Panc1 (cell line): Measurements from ENCODE around the gene FARP1. TPM values are rescaled to one million over a fixed set of nuclear protein-coding genes. Genes with fewer than 3 reads are reported as not detected.

Experiments
- ATAC-seq: fragments of 200-7000 bp; cut with Tn5 transposase; 2 replicates; pipeline ENCODE4 v1.9.1; 2020; ENCODE audit warnings: mild to moderate bottlenecking, moderate library complexity
- BruUV-seq: library from RNA; stranded (reverse); fragments of 400-500 nt; replicated peaks from 2 replicates; lab custom pipeline; 2021; lab: Mats Ljungman, UMichigan
- CTCF ChIA-PET: fragments of 300-600 bp; sonication (Branson Sonifier 250); formaldehyde crosslinking; loops from one replicate; lab custom pipeline; 2022; ENCODE audit warnings: antibody characterized with exemption; lab: Charles Lee
- POLR2A ChIA-PET: fragments of 300-600 bp; sonication (Branson Sonifier 250); formaldehyde crosslinking; loops from one replicate; lab custom pipeline; 2022; ENCODE audit warnings: antibody characterized with exemption; lab: Charles Lee
- DNase-seq: peaks from one replicate; pipeline ENCODE4 v3.0.0-alpha.2; 2010; ENCODE audit warnings: low read depth, low spot score
- H3K27ac ChIP-seq: 2 replicates; pipeline ENCODE4 v1.5.1; 2011; ENCODE audit warnings: mild to moderate bottlenecking, low read length, inconsistent platforms
- H3K27me3 ChIP-seq: fragments of 200-500 bp; sonication (Bioruptor generic); 2 replicates; pipeline ENCODE4 v1.6.0; 2014; ENCODE audit warnings: low read length, inconsistent platforms; ENCODE audit not compliant: control insufficient read depth, insufficient read depth
- H3K36me3 ChIP-seq: fragments of 200-500 bp; sonication (Bioruptor generic); 2 replicates; pipeline ENCODE4 v1.5.1; 2014; ENCODE audit warnings: inconsistent platforms, mild to moderate bottlenecking, low read length, moderate library complexity; ENCODE audit not compliant: control insufficient read depth, insufficient read depth
- H3K4me1 ChIP-seq: 2 replicates; pipeline ENCODE4 v1.5.1; 2011; ENCODE audit warnings: inconsistent platforms, mild to moderate bottlenecking, low read length, moderate library complexity; ENCODE audit not compliant: control insufficient read depth, insufficient read depth
- H3K4me3 ChIP-seq, 2 experiments: 2 replicates each; pipeline ENCODE4 v1.5.1; 2011 to 2012; ENCODE audit warnings: low read depth in 2 of 2, low read length in 2 of 2, mild to moderate bottlenecking in 2 of 2, inconsistent platforms in 1 of 2, moderate library complexity in 1 of 2
- H3K9me3 ChIP-seq: fragments of 200-500 bp; sonication (Bioruptor generic); 2 replicates; pipeline ENCODE4 v1.5.1; 2014; ENCODE audit warnings: low read depth, mild to moderate bottlenecking, inconsistent platforms, low read length, moderate library complexity; ENCODE audit not compliant: control insufficient read depth, insufficient read depth
- POLR2AphosphoS5 ChIP-seq: IDR thresholded peaks from 2 replicates; pipeline ENCODE4 v1.6.1; 2012; ENCODE audit warnings: mild to moderate bottlenecking, low read depth, low read length, moderate library complexity
- SIN3A ChIP-seq: IDR thresholded peaks from 2 replicates; pipeline ENCODE4 v1.6.1; 2012; ENCODE audit warnings: low read depth, mild to moderate bottlenecking, low read length, moderate library complexity, borderline replicate concordance; ENCODE audit not compliant: insufficient read depth
- TCF7L2 ChIP-seq: IDR thresholded peaks from 2 replicates; pipeline ENCODE4 v1.6.1; 2011; ENCODE audit warnings: mild to moderate bottlenecking, low read depth, low read length, inconsistent platforms
- in situ Hi-C: cut with HindIII; loops from 2 replicates; pipeline ENCODE4 v1.10.0; 2016; ENCODE audit warnings: low sequenced_read_pairs, low pct_unique_long_range_greater_than_20kb
- intact Hi-C: fragments of 100-400 bp; cut with micrococcal nuclease; formaldehyde crosslinking; loops from one replicate; pipeline ENCODE4 v1.10.0; 2022; ENCODE audit not compliant: unreplicated experiment
- total RNA-seq: library from RNA; stranded (reverse); gene quantifications from one replicate; pipeline ENCODE4 v1.2.1, GENCODE V29; 2021; ENCODE audit not compliant: unreplicated experiment
- TF ChIP-seq, protein P1 (sequence below), 2 experiments: IDR thresholded peaks; 2 replicates each; pipeline ENCODE4 v1.6.1; 2011 to 2012; ENCODE audit warnings: low read depth in 2 of 2, control low read depth in 1 of 2, low read length in 1 of 2, mild to moderate bottlenecking in 1 of 2, moderate library complexity in 1 of 2; ENCODE audit not compliant: insufficient read depth in 1 of 2
- TF ChIP-seq, protein P2 (sequence below): fragments of 450-650 bp; IDR thresholded peaks from 2 replicates; pipeline ENCODE4 v1.5.1; 2017; ENCODE audit warnings: mild to moderate bottlenecking

Gene FARP1
- total RNA-seq, 1 experiment from 2014 or later: 61.9 TPM

DNA sequence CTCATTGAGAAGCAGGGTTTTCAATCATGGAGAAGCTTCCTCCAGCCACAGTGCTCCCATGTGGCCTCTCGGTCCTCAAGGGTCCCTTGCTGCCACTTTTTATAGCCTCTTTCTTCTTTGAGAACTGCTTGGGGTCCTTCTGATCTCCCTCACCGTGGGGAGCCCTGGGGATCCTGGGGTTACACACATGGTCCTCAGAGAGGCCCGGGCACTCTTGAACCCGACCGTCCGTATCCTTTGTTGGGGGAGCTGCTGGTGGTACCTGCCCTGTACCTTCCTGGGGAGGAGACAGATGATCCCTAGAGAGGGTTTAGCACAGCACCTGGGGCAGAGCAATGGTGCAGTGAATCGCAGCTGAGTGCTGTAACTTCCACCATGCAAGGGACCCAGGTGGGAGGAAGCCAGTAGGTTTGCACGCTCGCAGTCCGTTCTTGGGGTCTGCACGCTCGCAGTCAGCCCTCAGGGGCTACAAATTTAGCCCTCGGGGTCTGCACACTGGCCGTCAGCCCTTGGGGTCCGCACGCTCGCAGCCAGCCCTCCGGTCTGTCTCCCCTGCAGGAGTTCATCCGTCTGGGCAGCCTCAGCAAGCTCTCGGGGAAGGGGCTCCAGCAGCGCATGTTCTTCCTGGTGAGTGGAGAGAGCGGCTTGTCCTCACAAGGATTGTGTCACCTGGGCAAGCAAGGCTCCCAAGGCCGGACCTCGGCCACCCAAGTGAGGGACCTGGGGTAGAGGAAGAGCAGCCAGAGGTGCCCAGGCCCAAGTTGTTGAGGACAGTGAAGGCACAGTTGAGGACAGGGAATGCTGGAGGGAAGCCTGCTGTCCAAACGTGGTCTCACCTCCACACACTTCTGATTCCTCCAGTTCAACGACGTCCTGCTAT is 295.6 kb downstream of the FARP1 start:
- Histone ChIP-seq H3K27ac (no peak overlapping the region), H3K27me3 (no peaks in the 10 kb centered on the region), H3K9me3 (no peaks in the 10 kb centered on the region), H3K4me1 (no peaks in the 10 kb centered on the region), H3K4me3 (no peak overlapping the region), H3K36me3 (no peaks in the 10 kb centered on the region)
- in situ Hi-C loops: no loop called here
- ChIA-PET CTCF (no interaction called here), POLR2A (no interaction called here)
- intact Hi-C loops: loop anchor here (10.0 kb wide), 1 partner anchor 404 kb away; no protein-coding TSS in a partner anchor
- ATAC-seq (no peak), DNase-seq (no peak)
- no TSS peak for BruUV-seq
- TF ChIP-seq TCF7L2 (no peak), POLR2AphosphoS5 (no peak), SIN3A (no peak)
- TF ChIP-seq, protein P1, sequence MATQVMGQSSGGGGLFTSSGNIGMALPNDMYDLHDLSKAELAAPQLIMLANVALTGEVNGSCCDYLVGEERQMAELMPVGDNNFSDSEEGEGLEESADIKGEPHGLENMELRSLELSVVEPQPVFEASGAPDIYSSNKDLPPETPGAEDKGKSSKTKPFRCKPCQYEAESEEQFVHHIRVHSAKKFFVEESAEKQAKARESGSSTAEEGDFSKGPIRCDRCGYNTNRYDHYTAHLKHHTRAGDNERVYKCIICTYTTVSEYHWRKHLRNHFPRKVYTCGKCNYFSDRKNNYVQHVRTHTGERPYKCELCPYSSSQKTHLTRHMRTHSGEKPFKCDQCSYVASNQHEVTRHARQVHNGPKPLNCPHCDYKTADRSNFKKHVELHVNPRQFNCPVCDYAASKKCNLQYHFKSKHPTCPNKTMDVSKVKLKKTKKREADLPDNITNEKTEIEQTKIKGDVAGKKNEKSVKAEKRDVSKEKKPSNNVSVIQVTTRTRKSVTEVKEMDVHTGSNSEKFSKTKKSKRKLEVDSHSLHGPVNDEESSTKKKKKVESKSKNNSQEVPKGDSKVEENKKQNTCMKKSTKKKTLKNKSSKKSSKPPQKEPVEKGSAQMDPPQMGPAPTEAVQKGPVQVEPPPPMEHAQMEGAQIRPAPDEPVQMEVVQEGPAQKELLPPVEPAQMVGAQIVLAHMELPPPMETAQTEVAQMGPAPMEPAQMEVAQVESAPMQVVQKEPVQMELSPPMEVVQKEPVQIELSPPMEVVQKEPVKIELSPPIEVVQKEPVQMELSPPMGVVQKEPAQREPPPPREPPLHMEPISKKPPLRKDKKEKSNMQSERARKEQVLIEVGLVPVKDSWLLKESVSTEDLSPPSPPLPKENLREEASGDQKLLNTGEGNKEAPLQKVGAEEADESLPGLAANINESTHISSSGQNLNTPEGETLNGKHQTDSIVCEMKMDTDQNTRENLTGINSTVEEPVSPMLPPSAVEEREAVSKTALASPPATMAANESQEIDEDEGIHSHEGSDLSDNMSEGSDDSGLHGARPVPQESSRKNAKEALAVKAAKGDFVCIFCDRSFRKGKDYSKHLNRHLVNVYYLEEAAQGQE (IDR thresholded peaks at IDR 0.05; ENCODE audit: insufficient read depth in 1 of 2, low read depth in 2 of 2, low read length in 1 of 2): no peak
- TF ChIP-seq, protein P2, sequence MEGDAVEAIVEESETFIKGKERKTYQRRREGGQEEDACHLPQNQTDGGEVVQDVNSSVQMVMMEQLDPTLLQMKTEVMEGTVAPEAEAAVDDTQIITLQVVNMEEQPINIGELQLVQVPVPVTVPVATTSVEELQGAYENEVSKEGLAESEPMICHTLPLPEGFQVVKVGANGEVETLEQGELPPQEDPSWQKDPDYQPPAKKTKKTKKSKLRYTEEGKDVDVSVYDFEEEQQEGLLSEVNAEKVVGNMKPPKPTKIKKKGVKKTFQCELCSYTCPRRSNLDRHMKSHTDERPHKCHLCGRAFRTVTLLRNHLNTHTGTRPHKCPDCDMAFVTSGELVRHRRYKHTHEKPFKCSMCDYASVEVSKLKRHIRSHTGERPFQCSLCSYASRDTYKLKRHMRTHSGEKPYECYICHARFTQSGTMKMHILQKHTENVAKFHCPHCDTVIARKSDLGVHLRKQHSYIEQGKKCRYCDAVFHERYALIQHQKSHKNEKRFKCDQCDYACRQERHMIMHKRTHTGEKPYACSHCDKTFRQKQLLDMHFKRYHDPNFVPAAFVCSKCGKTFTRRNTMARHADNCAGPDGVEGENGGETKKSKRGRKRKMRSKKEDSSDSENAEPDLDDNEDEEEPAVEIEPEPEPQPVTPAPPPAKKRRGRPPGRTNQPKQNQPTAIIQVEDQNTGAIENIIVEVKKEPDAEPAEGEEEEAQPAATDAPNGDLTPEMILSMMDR: no peak

DNA sequence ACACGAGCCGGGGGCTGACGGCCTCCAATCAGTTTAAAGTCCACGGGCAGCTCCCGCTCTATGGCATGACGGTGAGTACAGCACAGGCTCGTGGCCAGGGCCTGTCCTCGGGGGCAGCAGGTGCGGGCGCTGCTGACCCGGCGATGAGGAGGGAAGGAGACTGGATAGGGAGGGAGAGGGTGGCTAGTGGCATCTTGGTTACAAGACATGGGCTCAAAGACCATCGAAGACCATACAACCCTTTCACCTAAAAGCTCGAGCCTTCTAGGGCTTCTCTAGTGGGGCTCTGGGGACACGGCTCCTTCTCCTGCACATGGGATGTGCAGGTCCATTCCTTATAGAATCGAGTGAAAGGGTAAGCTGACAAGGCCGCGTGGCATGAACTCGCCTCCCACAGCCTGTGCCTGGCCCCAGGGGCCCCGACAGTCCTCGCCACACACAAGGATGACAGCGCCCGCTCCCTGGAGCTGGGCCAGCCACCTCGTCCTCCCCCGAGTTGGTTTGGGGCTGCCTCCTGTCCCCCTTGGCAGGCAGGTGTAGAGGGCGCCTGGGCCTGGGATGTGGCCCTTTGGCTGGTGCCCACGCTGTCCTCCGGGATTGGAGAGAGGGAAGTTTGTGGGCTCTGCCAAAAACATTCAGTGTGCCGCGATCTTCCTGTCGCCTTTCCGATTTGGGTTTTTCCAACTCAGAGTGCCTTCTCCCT is 296.4 kb downstream of the FARP1 start:
- in situ Hi-C loops: no loop called here
- TF ChIP-seq TCF7L2 (no peak), SIN3A (no peak), POLR2AphosphoS5 (no peak)
- TF ChIP-seq, protein P1 (IDR thresholded peaks at IDR 0.05; ENCODE audit: insufficient read depth in 1 of 2, low read depth in 2 of 2, low read length in 1 of 2): no peak
- TF ChIP-seq, protein P2: no peak
- no peaks in the 10 kb centered on the region for H3K4me1 ChIP-seq
- H3K9me3 ChIP-seq: no peaks in the 10 kb centered on the region
- intact Hi-C loops: loop anchor here (10.0 kb wide), 1 partner anchor 404 kb away; no protein-coding TSS in a partner anchor
- no TSS peak for BruUV-seq
- H3K36me3 ChIP-seq: no peaks in the 10 kb centered on the region
- ChIA-PET CTCF (no interaction called here), POLR2A (no interaction called here)
- no peaks in the 10 kb centered on the region for H3K27me3 ChIP-seq
- no peak overlapping the region for H3K4me3 ChIP-seq
- H3K27ac ChIP-seq: no peak overlapping the region
- no peak for ATAC-seq
- DNase-seq: no peak
